NCI-H2171 treated with DMSO at 0.1 percent for 48 hours (cell line): Measurements from ENCODE around the gene PFN3.
A peak's percentile ranks its signal among the peaks of the same experiment; 100 is the strongest.
"Not testable (repeated sequence)": the region's sequence is repeated elsewhere in the genome, so short reads cannot be mapped to it uniquely, and the experiment has no call there.

Experiments used
- DNase-seq: peaks from one replicate; lab custom pipeline; 2025; lab: John Stamatoyannopoulos, UW

Gene PFN3

DNA sequence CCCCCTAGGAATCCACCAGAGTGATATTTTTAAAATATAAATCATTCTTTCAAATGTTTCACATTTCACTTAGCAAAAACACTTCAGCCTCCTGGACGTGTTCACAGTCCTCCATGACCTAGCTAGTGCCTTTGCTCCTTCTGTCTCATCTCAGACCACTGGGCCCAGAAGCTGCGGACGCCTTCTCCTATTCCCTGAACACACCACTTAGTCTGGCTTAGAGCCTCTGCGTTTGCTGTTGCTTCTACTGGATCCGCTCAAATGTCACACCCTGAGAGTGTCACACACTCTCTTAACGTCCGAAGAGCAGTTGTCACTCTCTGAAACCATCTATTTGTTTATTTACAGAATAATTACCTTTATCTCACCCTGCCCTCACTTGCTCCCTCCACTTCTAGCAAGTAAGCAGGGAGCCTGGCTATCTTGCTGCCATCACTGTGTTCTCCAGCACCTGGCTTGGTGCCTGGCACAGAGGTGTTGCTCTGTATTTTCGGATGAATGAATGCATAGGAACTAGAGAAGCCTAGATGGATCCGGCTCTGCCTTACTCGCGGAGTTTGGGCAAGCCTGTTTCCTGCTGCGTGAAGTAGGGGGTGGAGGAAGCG is 24.8 kb upstream of the PFN3 start:
- DNase-seq = no peak

DNA sequence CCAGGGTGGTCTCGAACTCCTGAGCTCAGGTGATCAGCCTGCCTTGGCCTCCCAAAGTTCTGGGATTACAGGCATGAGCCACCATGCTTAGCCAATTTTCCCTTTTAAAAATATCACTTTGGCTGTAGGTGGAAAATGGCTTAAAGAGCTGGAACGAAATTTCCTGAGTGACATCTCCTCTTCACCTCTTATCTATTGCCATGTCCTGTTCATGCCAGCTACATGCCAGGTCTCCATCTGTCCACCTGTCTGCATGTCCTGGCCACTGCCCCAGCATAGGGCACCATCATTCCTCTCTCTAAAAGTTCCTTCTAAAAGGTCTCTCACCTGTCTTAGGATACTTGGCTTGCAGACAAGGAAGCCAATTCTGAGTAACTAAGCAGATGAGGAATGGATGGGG is 23.2 kb upstream of the PFN3 start:
- DNase-seq = no peak

DNA sequence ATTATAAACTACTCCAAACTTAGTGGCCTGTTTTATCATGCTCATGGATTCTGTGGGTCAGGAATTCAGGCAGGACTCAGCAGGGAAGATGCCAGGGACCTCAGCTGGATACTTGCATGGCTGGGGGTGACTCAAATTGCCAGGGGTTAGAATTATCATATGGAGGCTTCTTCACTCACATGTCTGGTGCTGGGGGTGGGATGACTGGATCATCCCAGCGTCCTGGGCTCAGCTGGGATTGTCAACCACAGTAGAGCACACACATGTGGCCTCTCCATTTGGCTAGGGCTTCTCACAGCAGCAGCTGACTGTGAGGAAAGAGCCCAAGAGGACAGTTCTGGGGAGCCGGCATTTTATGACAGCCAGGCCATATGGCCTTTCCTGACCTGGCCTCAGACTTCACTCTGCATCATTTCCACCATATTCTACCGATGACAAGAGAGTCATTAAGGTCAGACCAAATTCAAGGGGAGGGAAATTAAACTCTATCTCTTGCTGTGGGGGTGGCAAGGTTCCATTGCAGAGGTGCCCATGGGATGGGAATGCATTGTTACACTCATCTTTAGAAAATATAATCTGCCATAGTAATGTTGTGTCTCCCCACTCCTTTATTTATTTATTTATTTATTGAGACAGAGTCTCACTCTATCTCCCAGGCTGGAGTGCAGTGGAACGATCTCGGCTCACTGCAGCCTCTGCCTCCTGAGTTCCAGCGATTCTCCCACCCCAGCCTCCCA is 20.8 kb upstream of the PFN3 start:
- no peak for DNase-seq

- not testable (repeated sequence) for DNase-seq
Measured at GRCh38 chr5:177420472-177420871, 20.0 kb upstream of the PFN3 start.

- no peak for DNase-seq
Measured at GRCh38 chr5:177419046-177419445, 18.6 kb upstream of the PFN3 start.

DNA sequence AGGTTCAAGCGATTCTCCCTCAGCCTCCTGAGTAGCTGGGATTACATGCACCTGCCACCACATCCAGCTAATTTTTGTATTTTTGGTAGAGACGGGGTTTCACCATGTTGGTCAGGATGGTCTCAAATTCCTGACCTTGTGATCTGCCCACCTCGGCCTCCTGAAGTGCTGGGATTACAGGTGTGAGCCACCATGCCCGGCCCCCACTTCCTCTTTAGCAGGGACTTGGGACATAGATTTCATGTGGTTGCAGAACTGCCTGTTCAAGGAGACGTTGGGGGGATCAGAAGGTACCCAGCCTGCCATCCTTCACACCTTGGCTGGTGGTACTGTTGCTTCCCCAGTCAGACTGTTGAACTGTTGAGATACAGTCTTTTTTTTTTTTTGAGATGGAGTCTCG is 16.6 kb upstream of the PFN3 start:
- DNase-seq = not testable (repeated sequence)

DNA sequence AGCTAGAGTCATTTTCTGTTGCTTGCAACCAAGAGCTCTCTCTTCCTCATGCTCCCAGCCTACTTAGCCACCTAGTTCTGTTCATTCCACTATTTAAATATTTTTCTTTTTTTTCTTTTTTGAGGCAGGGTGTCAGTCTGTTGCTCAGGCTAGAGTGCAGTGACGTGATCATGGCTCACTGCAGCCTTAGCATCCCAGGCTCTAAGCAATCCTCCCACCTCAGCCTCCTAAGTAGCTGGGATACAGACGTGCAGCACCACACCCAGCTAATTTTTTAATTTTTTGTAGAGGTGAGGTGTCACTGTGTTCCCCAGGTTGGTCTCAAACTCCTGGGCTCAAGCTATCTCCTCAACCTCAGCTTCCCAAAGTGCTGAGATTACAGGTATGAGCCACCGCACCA is 14.0 kb upstream of the PFN3 start:
- no peak for DNase-seq

- DNase-seq = no peak
Measured at GRCh38 chr5:177412603-177413233, 12.3 kb upstream of the PFN3 start.

- no peak for DNase-seq
Measured at GRCh38 chr5:177410575-177410974, 10.1 kb upstream of the PFN3 start.

- DNase-seq = no peak
Measured at GRCh38 chr5:177409043-177409801, 8.8 kb upstream of the PFN3 start, which contains the start of gene F12. F12 (minus strand) TSS chr5:177409564; CDS start chr5:177409527, 37 bp downstream.

DNA sequence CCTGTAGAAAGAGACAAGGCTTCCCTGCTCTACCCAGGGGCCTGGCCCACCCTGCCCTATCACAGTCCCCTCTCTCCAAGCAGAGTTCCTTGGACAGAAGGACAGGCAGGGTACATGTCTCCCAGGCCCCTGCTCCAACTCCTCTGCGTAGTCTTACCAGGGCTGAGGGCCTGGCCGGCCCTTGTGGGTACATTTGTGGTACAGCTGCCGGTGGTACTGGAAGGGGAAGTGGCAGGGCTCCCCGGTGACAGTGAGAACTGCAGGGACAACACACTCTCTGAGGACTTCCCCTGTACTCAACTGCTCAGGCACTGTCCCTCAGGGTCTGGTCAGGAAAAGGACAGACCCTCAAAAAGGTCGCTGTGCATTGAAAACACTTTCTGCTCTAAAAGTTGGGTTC is 5.3 kb upstream of the PFN3 start:
- no peak for DNase-seq

DNA sequence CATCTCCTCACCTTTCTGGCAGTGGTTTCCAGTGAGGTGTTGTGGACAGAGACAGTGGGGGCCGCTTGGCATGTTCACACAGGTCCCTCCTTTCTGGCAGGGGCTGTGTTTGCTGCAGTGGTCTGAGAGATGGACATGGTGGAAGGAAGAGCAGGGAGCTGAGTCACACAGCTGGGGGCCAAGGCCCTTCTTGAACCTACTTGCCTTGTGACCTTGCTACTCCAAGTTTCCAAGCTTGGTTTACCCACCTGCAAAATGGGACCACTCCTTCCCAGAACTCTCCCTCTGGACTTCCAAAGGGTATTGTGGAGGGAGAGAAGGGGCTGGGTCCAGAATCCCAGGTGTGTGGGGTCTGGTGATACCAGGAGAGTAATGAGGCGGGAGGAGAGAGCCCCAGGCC is 4.9 kb upstream of the PFN3 start:
- DNase-seq = no peak

GRCh38 chr5:177404641-177405179 is 4.2 kb upstream of the PFN3 start:
- DNase-seq = no peak

GRCh38 chr5:177403792-177404640 is 3.6 kb upstream of the PFN3 start:
- DNase-seq = peak; percentile 55

GRCh38 chr5:177403102-177403791 is 2.8 kb upstream of the PFN3 start:
- peak; percentile 54 for DNase-seq

GRCh38 chr5:177402271-177403043 is 2.0 kb upstream of the PFN3 start:
- peak; percentile 74 for DNase-seq

GRCh38 chr5:177397875-177398390 is 2.5 kb downstream of the PFN3 start:
- no peak for DNase-seq

GRCh38 chr5:177396807-177397206 is 3.7 kb downstream of the PFN3 start:
- DNase-seq = no peak

DNA sequence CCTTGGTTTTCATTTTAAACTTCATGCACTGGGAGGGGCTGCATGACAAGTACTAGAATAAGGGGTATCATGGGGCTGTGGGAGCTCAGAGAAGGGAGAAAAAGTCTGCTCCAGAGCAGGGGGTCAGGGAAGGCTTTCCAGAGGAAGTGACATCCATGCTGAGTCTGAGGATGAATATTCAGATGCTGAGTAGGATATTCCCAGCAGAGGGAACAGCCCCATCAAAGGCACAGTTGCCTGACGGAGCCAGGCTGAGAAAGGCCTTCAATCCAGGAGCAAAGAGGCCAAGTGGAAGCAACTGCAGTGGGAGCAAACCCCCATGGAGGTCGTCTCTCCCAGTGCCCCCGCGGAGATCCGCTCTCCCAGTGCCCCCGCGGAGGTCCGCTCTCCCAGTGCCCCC is 4.4 kb downstream of the PFN3 start:
- no peak for DNase-seq

- DNase-seq = no peak
Measured at GRCh38 chr5:177393990-177394389, 6.5 kb downstream of the PFN3 start.
